HG02763 (cell line): ENCODE measurements around the gene HLA-DMB.

Source experiments
- ATAC-seq: cut with Tn5 transposase; IDR thresholded peaks from one replicate; pipeline ENCODE4 v1.9.1; 2021; ENCODE audit warnings: mild to moderate bottlenecking, moderate library complexity; ENCODE audit not compliant: unreplicated experiment

HLA-DMB gene

DNA sequence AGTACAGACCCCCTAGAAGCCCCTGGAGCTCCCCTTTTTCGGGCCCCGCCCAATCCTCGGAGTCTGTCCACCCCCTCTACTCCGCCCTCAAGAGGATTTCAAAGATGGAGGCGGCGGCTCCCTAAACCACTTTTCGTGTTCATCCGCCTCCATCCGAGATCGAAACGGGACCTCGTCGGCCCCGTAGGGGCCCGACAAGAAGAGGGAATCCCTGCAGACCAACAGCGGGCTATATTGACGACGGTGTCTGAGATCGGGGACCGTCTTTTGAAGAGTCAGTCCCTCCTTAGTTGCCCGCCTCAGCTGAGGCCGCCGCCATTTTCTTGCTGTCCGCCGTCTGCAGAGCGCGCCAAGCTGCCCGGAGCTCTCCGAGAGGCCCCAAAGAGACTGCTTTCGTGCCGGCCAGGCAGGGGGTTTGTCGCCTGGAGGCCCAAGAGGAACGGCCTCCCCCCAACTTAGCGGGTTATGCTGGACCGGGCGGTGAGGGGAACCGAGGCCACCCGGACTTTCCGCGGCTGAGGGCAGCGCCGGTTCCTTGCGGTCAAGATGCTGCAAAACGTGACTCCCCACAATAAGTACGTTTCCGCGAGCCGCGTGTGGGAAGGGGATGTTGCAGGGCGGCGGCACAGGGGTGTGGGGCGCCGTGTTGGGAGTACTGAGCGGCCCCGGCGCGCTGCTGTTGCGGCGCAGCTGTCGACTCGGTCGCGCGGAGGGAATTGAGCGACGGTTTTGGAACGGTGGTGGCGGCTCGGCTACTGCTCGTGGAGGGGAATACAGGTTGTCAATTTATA lies 31.7 kb upstream of the HLA-DMB start:
- peak; percentile 0 for ATAC-seq

DNA sequence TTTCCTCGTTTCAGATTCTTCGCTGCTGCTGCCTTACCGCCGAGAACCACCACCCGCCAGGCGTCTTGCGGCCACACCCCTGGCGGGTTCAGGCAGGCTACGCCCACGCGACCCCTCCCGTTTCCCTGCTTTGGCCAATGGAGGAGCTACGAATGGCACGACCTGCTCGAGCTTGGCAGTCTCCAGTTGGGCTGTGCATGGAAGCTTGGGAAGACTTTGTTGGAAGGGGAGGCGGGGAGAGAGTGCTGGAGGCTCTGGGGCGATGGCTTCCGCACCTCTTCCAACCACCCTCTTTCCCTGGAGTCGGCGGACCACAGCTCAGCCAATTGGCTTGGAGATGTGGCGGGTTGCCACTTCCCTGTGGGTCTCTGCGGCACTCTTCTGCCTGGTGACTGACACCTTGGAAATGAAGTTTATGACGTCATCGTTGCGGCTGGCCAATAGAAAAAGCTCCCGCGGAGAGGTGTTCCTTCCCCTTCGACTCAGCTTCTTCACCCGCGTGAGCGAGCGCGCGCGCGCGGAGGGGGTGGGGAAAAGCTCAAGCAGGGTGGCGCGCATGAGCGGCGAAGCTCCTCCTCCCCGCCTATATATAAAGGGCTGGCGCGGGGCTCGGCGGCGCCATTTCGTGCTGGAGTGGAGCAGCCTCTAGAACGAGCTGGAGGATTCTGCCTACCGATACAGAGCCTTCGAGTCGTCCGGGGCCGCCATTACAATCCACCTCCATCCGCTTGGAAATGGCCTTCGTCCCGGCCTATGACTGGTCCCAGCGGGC lies 30.9 kb upstream of the HLA-DMB start:
- ATAC-seq = peak; percentile 50

- ATAC-seq = no peak
These were observed 30.4 kb upstream of the HLA-DMB start for GRCh38 chr6:32971242-32971580.

DNA sequence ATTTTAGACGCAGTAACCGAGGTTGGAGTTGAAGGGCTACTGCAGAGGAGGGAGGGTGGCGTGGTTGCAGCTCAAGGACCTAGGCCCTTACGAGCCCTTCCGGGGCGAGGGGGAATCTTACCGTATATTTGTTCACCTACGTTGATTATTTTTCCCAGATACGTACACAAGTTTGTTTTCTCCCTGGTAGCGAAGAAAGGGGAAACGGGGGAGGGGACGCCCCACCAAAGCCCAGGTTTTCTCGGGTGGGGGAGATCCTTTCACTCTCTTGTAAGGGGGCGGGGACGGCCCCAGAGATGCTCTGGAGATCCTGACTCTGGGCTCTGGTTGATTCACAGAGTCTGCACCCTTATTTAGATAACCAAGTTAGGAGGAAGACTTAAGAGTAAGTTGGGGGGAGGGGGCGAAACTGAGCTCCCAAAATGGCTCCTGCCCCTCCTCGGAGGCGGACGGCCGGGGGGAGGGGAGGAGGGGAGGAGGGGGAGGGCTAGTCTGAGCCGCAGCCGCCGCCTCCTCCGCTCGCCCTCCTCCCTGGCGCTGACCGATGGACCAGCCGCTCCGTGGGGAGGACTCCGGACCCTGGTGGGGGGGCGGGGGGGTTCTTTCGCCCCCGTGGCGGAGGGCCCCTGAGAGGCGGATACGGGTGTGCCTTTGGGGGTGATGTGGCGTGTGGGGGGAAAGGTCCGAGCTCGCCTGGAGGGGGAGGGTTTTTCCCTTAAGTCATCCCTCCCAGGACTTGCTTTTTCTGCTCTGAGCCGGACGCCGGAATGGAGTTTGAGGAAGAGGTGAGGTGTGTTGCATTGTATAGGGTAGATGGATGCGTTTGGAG lies 29.8 kb upstream of the HLA-DMB start:
- no peak for ATAC-seq

GRCh38 chr6:32969685-32970412 lies 29.0 kb upstream of the HLA-DMB start:
- ATAC-seq = no peak

GRCh38 chr6:32968867-32969684 lies 28.2 kb upstream of the HLA-DMB start:
- no peak for ATAC-seq

DNA sequence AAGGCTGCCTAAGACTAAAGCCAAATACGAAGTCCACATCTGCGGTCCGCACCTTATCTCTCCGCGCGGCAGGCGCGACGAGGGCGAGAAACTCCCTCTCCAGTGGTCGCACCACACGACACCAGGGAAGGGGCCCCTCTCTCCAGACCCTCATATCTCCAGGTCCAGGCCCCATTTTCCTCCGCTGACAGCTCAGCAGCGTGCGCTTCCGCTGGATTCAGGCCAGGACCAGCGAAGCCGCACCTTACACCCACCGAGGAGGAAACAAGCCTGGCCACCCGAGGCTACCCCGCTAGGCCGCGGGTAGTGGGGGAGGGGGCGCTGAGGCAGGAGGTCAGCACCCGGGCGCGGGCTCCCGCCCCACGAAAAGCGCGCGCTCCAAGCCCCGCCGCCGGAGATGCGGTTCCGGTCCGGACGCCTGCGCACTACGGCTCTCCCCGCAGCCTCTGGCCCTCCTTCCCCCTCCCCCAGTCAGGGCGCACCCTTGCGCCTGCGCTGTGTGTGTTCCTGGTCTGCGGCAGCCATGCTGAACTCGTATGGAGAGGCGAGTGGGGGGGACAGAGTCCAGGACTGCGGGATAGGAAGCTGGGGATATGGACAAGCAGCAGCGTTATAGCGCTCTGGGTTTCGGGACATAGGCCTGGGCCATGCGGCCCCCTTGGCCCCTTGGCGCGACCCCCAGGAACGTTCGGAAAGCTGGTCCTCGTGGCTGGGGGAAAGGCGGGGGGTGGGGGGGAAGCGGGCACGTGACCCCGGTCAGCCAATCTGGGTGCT lies 27.5 kb upstream of the HLA-DMB start, which contains the start of gene BRD2:
Gene BRD2, plus strand, starts transcription at position 502 of the 774 bp plus-strand sequence. CDS start 4,305 bp downstream, outside the sequence.
- peak; percentile 34 for ATAC-seq

GRCh38 chr6:32967151-32968091 lies 26.6 kb upstream of the HLA-DMB start:
- ATAC-seq = no peak

DNA sequence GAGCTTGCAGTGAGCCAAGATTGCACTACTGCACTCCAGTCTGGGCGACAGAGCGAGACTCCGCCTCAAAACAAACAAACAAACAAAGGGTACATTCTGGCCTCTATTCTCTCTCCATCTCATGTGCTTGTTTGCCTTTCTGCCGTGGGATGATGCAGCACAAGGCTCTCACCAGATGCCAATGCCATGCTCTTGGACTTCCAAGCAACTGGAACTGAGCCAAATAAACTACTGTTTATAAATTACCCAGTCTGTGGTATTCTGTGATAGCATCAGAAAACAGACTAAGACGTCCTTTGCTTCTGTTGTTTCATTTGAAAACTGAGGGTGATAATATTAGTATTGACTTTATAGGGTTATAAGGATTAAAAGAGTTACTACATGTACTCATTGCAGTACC lies 23.9 kb upstream of the HLA-DMB start:
- no peak for ATAC-seq

- no peak for ATAC-seq
These were observed 23.0 kb upstream of the HLA-DMB start for GRCh38 chr6:32963866-32964265.

- ATAC-seq = no peak
These were observed 21.5 kb upstream of the HLA-DMB start for GRCh38 chr6:32962213-32962826.

GRCh38 chr6:32960563-32960962 lies 19.7 kb upstream of the HLA-DMB start:
- no peak for ATAC-seq

- no peak for ATAC-seq
These were observed 15.3 kb upstream of the HLA-DMB start for GRCh38 chr6:32956176-32956575.

GRCh38 chr6:32954986-32955802 lies 14.4 kb upstream of the HLA-DMB start:
- no peak for ATAC-seq

DNA sequence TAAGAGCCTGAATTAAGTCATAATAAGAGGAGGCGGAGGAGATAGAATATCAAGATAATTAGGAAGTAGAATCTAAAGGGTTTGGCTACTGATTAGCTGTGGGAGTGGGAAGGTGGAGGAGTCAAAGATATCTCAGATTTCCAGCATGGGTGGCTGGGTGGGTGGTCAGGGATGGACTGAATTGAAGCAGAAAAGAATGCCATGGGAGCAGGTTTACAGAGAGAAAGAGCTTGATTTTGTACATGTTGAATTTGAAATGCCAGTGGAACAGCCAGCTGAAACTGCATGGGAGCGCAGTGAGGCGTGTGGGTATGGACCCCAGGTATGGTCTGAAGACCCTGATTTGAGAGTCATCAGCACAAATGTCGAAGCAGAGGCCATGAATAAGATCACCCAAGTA lies 13.4 kb upstream of the HLA-DMB start:
- ATAC-seq = no peak

DNA sequence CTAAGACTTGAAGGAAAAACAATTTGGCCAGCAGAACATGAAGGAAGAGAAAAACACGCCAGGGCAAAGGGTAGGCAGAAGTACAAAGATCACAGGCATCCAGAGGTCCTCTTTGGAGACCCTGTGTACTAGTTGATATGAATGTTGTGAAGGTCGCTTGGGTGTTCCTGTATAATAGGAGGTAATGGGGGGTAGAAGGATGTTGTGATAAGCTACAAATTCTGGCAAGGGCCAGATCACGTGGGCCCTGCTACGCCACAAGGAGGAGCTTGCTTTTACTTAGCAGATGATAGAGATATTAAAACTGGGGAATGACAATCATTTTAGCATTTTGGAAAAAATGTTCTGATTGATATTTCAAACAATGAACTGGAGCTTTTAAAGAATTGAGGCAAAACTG lies 12.9 kb upstream of the HLA-DMB start:
- no peak for ATAC-seq
